Esophagus mucosa (tissue), 1 donor: ENCODE results near the gene OR52B6. TPM values are rescaled to one million over a fixed set of nuclear protein-coding genes. Genes with fewer than 3 reads are reported as not detected.
"Not testable (repeated sequence)": the region's sequence is repeated elsewhere in the genome, so short reads cannot be mapped to it uniquely, and the experiment has no call there.

Experiments
- ATAC-seq: fragments of 200-7000 bp; cut with Tn5 transposase; one replicate; pipeline ENCODE4 v1.9.1; 2020
- total RNA-seq: library from RNA; stranded (reverse); gene quantifications from one replicate; pipeline ENCODE4 v1.2.4, GENCODE V29; 2023
- donor health status: DM: yes; HTN: yes; CAD: no.

OR52B6 gene, protein sequence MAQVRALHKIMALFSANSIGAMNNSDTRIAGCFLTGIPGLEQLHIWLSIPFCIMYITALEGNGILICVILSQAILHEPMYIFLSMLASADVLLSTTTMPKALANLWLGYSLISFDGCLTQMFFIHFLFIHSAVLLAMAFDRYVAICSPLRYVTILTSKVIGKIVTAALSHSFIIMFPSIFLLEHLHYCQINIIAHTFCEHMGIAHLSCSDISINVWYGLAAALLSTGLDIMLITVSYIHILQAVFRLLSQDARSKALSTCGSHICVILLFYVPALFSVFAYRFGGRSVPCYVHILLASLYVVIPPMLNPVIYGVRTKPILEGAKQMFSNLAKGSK
- not detected for total RNA-seq

DNA sequence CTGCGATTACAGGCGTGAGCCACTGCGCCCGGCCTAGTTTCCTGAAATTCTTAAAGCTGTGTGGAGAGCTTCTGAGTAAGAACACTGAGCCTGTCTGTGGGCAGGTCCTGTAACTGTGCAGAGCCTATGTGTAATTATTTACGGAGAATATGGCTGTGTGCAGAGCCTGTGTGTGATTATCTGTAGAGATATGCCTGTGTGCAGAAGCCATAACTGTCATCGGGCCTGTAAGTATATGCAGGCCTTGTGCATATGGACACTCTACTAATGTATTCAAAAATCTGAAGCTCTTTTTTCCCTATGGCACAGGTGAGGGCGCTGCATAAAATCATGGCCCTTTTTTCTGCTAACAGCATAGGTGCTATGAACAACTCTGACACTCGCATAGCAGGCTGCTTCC is at the start of gene OR52B6:
Gene OR52B6 (plus strand): TSS at position 301 of the 400 bp plus-strand sequence. CDS start 0 bp downstream, at position 301.
- no peak for ATAC-seq

GRCh38 chr11:5531053-5531831 is 49.4 kb upstream of the OR52B6 start:
- no peak for ATAC-seq

DNA sequence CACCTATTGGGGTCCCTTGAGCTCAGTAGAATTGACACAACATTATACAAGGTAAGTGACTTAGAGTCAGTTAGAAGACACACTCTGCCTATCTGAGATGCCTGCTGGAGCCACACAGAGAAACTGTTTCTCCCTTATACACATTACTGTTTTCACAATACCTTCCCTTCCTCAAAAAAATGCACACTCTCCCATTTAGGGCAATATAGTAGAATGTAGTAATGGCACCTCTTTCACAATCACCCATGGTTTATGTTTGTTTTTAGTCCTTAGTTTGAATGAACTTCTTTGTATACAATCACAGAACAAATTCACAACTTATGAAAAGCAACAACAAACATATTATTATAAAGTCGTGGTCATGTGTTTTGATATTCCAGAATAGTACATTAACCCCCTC is 46.6 kb upstream of the OR52B6 start:
- no peak for ATAC-seq

DNA sequence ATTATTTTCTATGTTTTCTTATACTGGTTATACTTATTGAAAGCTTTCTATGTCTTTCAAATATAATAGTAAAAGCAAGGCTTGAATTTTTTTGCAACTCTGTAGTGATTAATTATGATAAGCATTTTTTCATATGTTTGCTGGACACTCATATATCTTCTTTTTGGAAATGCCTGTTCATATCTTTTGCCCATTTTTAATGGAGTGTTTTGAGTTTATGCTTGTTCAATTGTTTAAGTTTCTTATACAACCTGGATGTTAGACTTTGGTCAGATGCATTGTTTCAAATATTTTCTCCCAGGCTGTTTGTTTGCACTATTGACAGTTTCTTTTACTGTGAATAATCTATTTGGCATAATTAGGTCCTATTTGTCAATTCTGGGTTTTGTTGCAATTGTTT is 44.2 kb upstream of the OR52B6 start:
- no peak for ATAC-seq

- ATAC-seq = no peak
These were observed 39.2 kb upstream of the OR52B6 start for GRCh38 chr11:5541427-5541826.

GRCh38 chr11:5546457-5546856 is 34.2 kb upstream of the OR52B6 start:
- ATAC-seq = no peak

DNA sequence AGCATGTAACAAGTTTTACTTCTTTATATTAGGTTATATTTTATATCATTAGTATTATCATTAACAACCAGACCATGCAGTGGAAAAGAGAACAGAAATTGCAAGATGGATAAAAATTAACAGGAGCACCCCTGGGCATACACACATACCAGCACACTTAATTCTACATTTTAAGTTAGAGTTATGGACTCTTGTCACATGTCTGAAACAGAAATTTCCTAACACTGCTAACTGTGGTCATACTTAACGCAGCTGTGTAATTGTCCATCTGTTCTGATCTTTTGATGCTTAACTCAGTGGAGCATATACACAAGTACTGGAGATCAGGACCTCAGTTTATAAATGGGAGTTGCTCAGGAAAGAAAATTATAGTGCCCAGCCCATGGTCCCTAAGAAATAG is 32.7 kb upstream of the OR52B6 start:
- no peak for ATAC-seq

GRCh38 chr11:5548440-5548839 is 32.2 kb upstream of the OR52B6 start, which contains the start of gene OR52H1:
Gene OR52H1, minus strand, starts transcription at chr11:5548540. Its CDS starts 3,035 bp downstream, at chr11:5545505.
- ATAC-seq = no peak

GRCh38 chr11:5550440-5551095 is 30.1 kb upstream of the OR52B6 start:
- ATAC-seq = no peak

GRCh38 chr11:5553343-5553742 is 27.3 kb upstream of the OR52B6 start:
- ATAC-seq = no peak

DNA sequence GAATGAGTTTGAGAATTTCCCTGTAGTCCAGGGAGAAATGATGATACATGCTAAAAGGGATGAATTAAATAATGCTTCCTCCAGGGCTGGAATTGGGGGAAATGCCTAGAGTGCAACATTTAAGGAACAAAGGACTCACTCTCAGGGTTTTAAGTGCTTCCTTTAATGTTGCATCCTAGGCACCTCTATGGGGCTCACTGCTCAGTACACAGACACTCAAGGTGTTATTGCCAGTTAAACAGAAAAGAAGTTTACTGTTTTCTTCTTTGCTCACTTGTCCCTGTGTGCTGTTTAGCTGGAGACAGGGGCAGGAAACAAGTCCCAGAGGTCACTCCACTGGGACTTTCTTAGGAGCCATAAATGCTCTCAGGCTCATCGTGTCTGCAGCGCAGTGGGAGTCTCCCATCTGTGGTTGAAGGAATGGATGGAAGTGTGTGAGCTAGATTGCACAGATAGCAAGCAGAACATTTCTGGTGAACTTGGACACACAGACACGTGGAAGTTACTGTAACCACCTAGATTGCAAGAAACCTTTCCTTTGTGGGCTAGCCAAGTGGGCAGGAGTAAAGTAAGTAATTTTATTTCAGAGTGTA is 24.0 kb upstream of the OR52B6 start:
- no peak for ATAC-seq

- ATAC-seq = no peak
These were observed 22.9 kb upstream of the OR52B6 start for GRCh38 chr11:5557751-5558150.

GRCh38 chr11:5564259-5565019 is 16.2 kb upstream of the OR52B6 start:
- ATAC-seq = peak; percentile 60

DNA sequence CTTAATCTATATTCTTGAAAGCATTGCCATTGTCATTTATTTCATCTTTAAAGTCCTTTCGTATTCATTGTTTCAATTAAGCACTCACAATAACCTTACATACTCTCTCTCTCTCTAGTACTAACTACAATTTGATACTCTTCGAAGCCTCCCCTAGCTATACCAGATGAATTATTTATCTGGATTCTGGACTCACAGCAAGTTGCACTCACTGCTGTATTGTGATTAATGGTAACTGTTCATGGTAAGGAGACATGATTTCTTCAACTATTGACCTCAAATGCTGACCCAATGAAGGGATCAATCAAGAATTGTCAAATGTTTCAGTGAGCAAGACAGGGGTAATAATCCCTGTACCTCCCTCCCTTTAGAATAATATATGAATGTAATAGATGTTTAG is 6.0 kb upstream of the OR52B6 start:
- no peak for ATAC-seq

GRCh38 chr11:5575152-5575551 is 5.5 kb upstream of the OR52B6 start:
- ATAC-seq = no peak

DNA sequence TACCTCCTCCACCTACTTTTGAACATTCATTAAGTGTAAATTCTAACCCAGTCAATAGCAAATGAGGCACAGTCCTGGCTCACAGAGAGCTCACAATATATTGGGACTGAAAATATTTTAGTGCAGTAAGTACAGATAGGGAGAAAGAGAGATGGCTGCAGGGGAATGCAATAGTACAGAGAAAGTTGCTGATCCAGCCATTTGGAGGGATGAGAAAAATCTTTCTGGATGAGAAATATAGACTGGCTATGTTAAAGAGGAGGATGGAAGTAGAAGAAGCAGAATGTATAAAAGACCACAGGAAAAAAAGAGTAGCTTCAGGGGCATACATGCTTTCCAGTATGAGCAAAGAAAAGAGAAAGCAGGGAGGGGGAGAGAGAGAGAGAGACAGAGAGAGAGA is 3.6 kb upstream of the OR52B6 start:
- no peak for ATAC-seq

GRCh38 chr11:5581014-5581413 is 337 bp downstream of the OR52B6 start:
- ATAC-seq = no peak

- ATAC-seq = not testable (repeated sequence)
These were observed 3.8 kb downstream of the OR52B6 start for GRCh38 chr11:5584458-5584857.

DNA sequence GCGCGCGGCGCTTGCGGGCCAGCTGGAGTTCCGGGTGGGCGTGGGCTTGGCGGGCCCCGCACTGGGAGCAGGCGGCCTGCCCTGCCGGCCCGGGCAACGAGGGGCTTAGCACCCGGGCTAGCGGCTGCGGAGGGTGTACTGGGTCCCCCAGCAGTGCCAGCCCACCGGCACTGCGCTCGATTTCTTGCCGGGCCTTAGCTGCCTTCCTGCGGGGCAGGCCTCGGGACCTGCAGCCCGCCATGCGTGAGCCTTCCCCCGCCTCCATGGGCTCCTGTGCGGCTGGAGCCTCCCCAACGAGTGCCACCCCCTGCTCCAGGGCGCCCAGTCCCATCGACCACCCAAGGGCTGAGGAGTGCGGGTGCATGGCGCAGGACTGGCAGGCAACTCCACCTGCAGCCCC is 9.2 kb downstream of the OR52B6 start:
- ATAC-seq = not testable (repeated sequence)

- no peak for ATAC-seq
These were observed 10.9 kb downstream of the OR52B6 start for GRCh38 chr11:5591613-5592012.

DNA sequence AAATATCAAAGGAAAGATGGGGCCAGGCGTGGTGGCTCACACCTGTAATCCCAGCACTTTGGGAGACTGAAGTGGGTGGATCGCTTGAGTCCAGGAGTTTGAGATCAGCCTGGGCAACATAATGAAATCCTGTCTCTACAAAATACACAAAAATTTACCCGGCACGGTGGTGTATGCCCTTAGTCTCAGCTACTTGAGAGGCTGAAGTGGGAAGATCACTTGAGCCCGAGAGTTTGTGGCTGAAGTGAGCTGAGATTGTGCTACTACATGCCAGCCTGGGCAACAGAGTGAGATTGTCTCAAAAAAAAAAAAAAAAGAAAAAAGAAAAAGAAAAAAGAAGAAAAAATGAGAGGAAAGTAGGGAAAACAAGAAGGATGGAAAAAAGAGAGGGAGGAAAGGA is 11.9 kb downstream of the OR52B6 start:
- no peak for ATAC-seq

DNA sequence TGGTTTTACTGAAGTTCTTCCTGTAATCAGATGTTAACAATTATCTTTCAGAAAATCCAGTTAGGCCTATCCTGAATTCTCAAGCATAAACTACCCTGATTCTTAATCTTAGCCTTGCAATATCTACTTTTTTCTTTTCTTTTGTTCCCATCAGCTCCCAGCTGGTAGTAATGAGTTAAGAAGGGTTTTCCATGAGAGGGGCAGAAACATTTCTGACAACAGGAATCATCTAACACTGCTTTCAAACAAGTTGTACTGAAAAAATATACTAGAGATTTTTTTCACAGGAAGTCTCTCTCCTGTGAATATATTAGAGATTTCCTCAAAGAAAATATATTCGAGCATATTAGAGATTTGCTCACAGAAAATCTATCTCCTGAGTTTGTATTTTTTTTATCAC is 12.5 kb downstream of the OR52B6 start:
- ATAC-seq = no peak
